Activated CD4-positive, alpha-beta memory T cell treated with anti-CD3 and anti-CD28 coated beads, Interleukin-2, amount 10 ng/mL, durations not matched to agents 7 days and 5 days (primary cell): ENCODE results near the gene OGFOD3. TPM values are rescaled to one million over a fixed set of nuclear protein-coding genes. Genes with fewer than 3 reads are reported as not detected.
A peak's percentile ranks its signal among the peaks of the same experiment; 100 is the strongest.
"Not testable (repeated sequence)": the region's sequence is repeated elsewhere in the genome, so short reads cannot be mapped to it uniquely, and the experiment has no call there.

ENCODE experiments used
- CTCF ChIA-PET: fragments of 350-600 bp; sonication (Branson Sonifier 250); formaldehyde crosslinking; loops from one replicate; lab custom pipeline; 2021; ENCODE audit warnings: antibody characterized with exemption, inconsistent platforms; lab: Charles Lee
- POLR2A ChIA-PET: fragments of 350-600 bp; sonication (Branson Sonifier 250); formaldehyde crosslinking; loops from one replicate; lab custom pipeline; 2021; ENCODE audit warnings: antibody characterized with exemption; lab: Charles Lee
- DNase-seq: peaks from one replicate; pipeline ENCODE4 v3.0.0-alpha.2; 2020
- H3K27ac Mint-ChIP-seq: one replicate; pipeline ENCODE4 v1.8.0; 2021; ENCODE audit warnings: mild to moderate bottlenecking, mixed read lengths
- H3K27me3 Mint-ChIP-seq: one replicate; pipeline ENCODE4 v1.8.0; 2021; ENCODE audit warnings: mixed read lengths
- H3K36me3 Mint-ChIP-seq: one replicate; pipeline ENCODE4 v1.8.0; 2021; ENCODE audit warnings: low read depth, mixed read lengths
- H3K4me1 Mint-ChIP-seq: one replicate; pipeline ENCODE4 v1.8.0; 2021; ENCODE audit warnings: mixed read lengths
- H3K4me3 Mint-ChIP-seq: one replicate; pipeline ENCODE4 v1.8.0; 2021; ENCODE audit warnings: mild to moderate bottlenecking, mixed read lengths
- H3K9me3 Mint-ChIP-seq: one replicate; pipeline ENCODE4 v1.8.0; 2021; ENCODE audit warnings: mixed read lengths
- total RNA-seq, 2 experiments: library from RNA; stranded (reverse); gene quantifications; one replicate each; pipeline ENCODE4 v1.2.3, GENCODE V29; 2021

Gene OGFOD3
- total RNA-seq, 2 experiments from 2014 or later: 26.7 to 29.4 TPM

- ChIA-PET POLR2A (no interaction called here), CTCF (no interaction called here)
- Mint-ChIP-seq H3K4me1 (peaks cover 3% of the 10 kb centered on the region), H3K36me3 (no peaks in the 10 kb centered on the region), H3K27me3 (peaks cover 29% of the 10 kb centered on the region), H3K9me3 (no peaks in the 10 kb centered on the region), H3K4me3 (no peak overlapping the region), H3K27ac (no peak overlapping the region)
- no peak for DNase-seq
Observed at GRCh38 chr17:82377924-82378740, 40.3 kb downstream of the OGFOD3 start.

GRCh38 chr17:82377294-82377693 is 41.1 kb downstream of the OGFOD3 start:
- peaks cover 37% of the 10 kb centered on the region for H3K27me3 Mint-ChIP-seq
- POLR2A ChIA-PET, H3K4me3 Mint-ChIP-seq, H3K27ac Mint-ChIP-seq, CTCF ChIA-PET, H3K4me1 Mint-ChIP-seq, DNase-seq, H3K9me3 Mint-ChIP-seq, H3K36me3 Mint-ChIP-seq: not testable (repeated sequence)

- H3K27ac Mint-ChIP-seq: no peak overlapping the region
- no peak for DNase-seq
- H3K4me1 Mint-ChIP-seq: peaks cover 7% of the 10 kb centered on the region
- POLR2A ChIA-PET: no interaction called here
- CTCF ChIA-PET: no interaction called here
- H3K4me3 Mint-ChIP-seq: no peak overlapping the region
- no peaks in the 10 kb centered on the region for H3K36me3 Mint-ChIP-seq
- H3K9me3 Mint-ChIP-seq: no peaks in the 10 kb centered on the region
- H3K27me3 Mint-ChIP-seq: peaks cover 34% of the 10 kb centered on the region
Observed at GRCh38 chr17:82376042-82376730, 42.2 kb downstream of the OGFOD3 start.

- ChIA-PET CTCF (no interaction called here), POLR2A (no interaction called here)
- no peaks in the 10 kb centered on the region for H3K9me3 Mint-ChIP-seq
- no peak for DNase-seq
- no peaks in the 10 kb centered on the region for H3K36me3 Mint-ChIP-seq
- H3K4me1 Mint-ChIP-seq: peaks cover 12% of the 10 kb centered on the region
- no peak overlapping the region for H3K27ac Mint-ChIP-seq
- peaks cover 39% of the 10 kb centered on the region for H3K27me3 Mint-ChIP-seq
- H3K4me3 Mint-ChIP-seq: no peak overlapping the region
Observed at GRCh38 chr17:82375359-82376041, 42.9 kb downstream of the OGFOD3 start.

GRCh38 chr17:82374626-82375331 is 43.6 kb downstream of the OGFOD3 start:
- POLR2A ChIA-PET: no interaction called here
- Mint-ChIP-seq H3K4me3 (no peak overlapping the region), H3K27me3 (peaks cover 39% of the 10 kb centered on the region), H3K9me3 (no peaks in the 10 kb centered on the region), H3K36me3 (no peaks in the 10 kb centered on the region), H3K27ac (no peak overlapping the region), H3K4me1 (peaks cover 16% of the 10 kb centered on the region)
- CTCF ChIA-PET: no interaction called here
- no peak for DNase-seq

GRCh38 chr17:82373731-82374625 is 44.4 kb downstream of the OGFOD3 start:
- Mint-ChIP-seq H3K36me3 (no peaks in the 10 kb centered on the region), H3K9me3 (no peaks in the 10 kb centered on the region), H3K4me3 (no peak overlapping the region), H3K27ac (no peak overlapping the region), H3K4me1 (peaks cover 17% of the 10 kb centered on the region), H3K27me3 (peaks cover 44% of the 10 kb centered on the region)
- ChIA-PET CTCF (no interaction called here), POLR2A (no interaction called here)
- DNase-seq: no peak

GRCh38 chr17:82373072-82373452 is 45.3 kb downstream of the OGFOD3 start:
- Mint-ChIP-seq H3K4me1 (peaks cover 17% of the 10 kb centered on the region), H3K27me3 (peaks cover 44% of the 10 kb centered on the region)
- H3K36me3 Mint-ChIP-seq, H3K4me3 Mint-ChIP-seq, POLR2A ChIA-PET, CTCF ChIA-PET, DNase-seq, H3K9me3 Mint-ChIP-seq, H3K27ac Mint-ChIP-seq: not testable (repeated sequence)

GRCh38 chr17:82372249-82373071 is 45.9 kb downstream of the OGFOD3 start:
- ChIA-PET POLR2A (no interaction called here), CTCF (no interaction called here)
- DNase-seq: no peak
- H3K36me3 Mint-ChIP-seq: no peaks in the 10 kb centered on the region
- H3K27ac Mint-ChIP-seq: no peak overlapping the region
- no peaks in the 10 kb centered on the region for H3K9me3 Mint-ChIP-seq
- peaks cover 50% of the 10 kb centered on the region for H3K27me3 Mint-ChIP-seq
- H3K4me3 Mint-ChIP-seq: no peak overlapping the region
- peaks cover 17% of the 10 kb centered on the region for H3K4me1 Mint-ChIP-seq

- ChIA-PET POLR2A (interaction anchor here (0.8 to 1.7 kb wide), 2 partner anchors 19 to 28 kb away, joined by 3 to 6 read pairs; no protein-coding TSS in a partner anchor), CTCF (interaction anchor here (1.5 kb wide), 1 partner anchor 56 kb away, joined by 5 read pairs; no protein-coding TSS in a partner anchor)
- Mint-ChIP-seq H3K27ac (no peak within 1 kb of the TSS), H3K4me1 (peaks cover 17% of the 10 kb centered on the region), H3K27me3 (peaks cover 50% of the 10 kb centered on the region), H3K36me3 (no peaks in the 10 kb centered on the region), H3K4me3 (peak within 1 kb of the TSS; percentile 57), H3K9me3 (no peaks in the 10 kb centered on the region)
- no peak for DNase-seq
Observed at GRCh38 chr17:82371333-82372248, 46.8 kb downstream of the OGFOD3 start, which contains the start of gene UTS2R. Gene UTS2R (plus strand): TSS chr17:82371765. CDS start chr17:82374325, 2,560 bp downstream.

- Mint-ChIP-seq H3K27me3 (peaks cover 44% of the 10 kb centered on the region), H3K36me3 (no peaks in the 10 kb centered on the region), H3K9me3 (no peaks in the 10 kb centered on the region), H3K4me1 (peaks cover 17% of the 10 kb centered on the region), H3K27ac (no peak overlapping the region), H3K4me3 (peak overlapping the region; percentile 57)
- POLR2A ChIA-PET: interaction anchor here (0.8 to 1.7 kb wide), 3 partner anchors 18 to 73 kb away, joined by 3 to 6 read pairs (median 3); no protein-coding TSS in a partner anchor
- DNase-seq: peak; percentile 32
- CTCF ChIA-PET: interaction anchor here (0.9 to 1.5 kb wide), 4 partner anchors 18 to 183 kb away, joined by 3 to 5 read pairs (median 4); no protein-coding TSS in a partner anchor
Observed at GRCh38 chr17:82370471-82371332, 47.7 kb downstream of the OGFOD3 start.
